Fibroblast of the aortic adventitia (primary cell): ENCODE measurements around the gene ARHGAP1. TPM values are rescaled to one million over a fixed set of nuclear protein-coding genes. Genes with fewer than 3 reads are reported as not detected.

ENCODE experiments used
- DNase-seq: peaks from one replicate; pipeline ENCODE4 v3.0.0-alpha.2; 2010; ENCODE audit warnings: low read depth
- H3K4me3 ChIP-seq: 2 replicates; pipeline ENCODE4 v1.5.1; 2011; ENCODE audit warnings: low read depth, mild to moderate bottlenecking, control low read depth, low read length, moderate library complexity
- CTCF ChIP-seq: IDR thresholded peaks from 2 replicates; pipeline ENCODE4 v1.5.1; 2011; ENCODE audit warnings: mild to moderate bottlenecking, low read length, control low read depth, inconsistent platforms; ENCODE audit not compliant: insufficient read depth
- total RNA-seq: library from RNA; depleted of rRNA; stranded (reverse); fragments of >200 nt; gene quantifications from 2 replicates; pipeline ENCODE4 v1.2.3, GENCODE V29; 2012; ENCODE audit warnings: low replicate concordance

The ARHGAP1 gene
- 52.3 and 65.2 TPM in 2 replicates for total RNA-seq

- peak; percentile 99 for DNase-seq
- peak within 1 kb of the TSS; percentile 99 for H3K4me3 ChIP-seq
- TF ChIP-seq CTCF = no peak
Measured at GRCh38 chr11:46700241-46701077, at the start of gene ARHGAP1, which contains the start of gene ZNF408. ARHGAP1 (minus strand) TSS chr11:46700619; CDS start chr11:46696107, 4,512 bp downstream. ZNF408 (plus strand) TSS chr11:46701031; CDS start chr11:46701048, 17 bp downstream.

GRCh38 chr11:46747150-46747549, 46.7 kb upstream of the ARHGAP1 start:
- TF ChIP-seq CTCF = no peak
- DNase-seq = no peak
- no peak overlapping the region for H3K4me3 ChIP-seq

- DNase-seq = no peak
- no peak overlapping the region for H3K4me3 ChIP-seq
- no peak for TF ChIP-seq CTCF
Measured at GRCh38 chr11:46745995-46746394, 45.6 kb upstream of the ARHGAP1 start.

- no peak for TF ChIP-seq CTCF
- no peak for DNase-seq
- H3K4me3 ChIP-seq = no peak overlapping the region
Measured at GRCh38 chr11:46745328-46745727, 44.9 kb upstream of the ARHGAP1 start.

- DNase-seq = no peak
- TF ChIP-seq CTCF = no peak
- H3K4me3 ChIP-seq = no peak overlapping the region
Measured at GRCh38 chr11:46743693-46744339, 43.4 kb upstream of the ARHGAP1 start.

GRCh38 chr11:46743043-46743442, 42.6 kb upstream of the ARHGAP1 start:
- no peak for DNase-seq
- TF ChIP-seq CTCF = no peak
- H3K4me3 ChIP-seq = no peak overlapping the region
